ENCODE data around the gene CTNS.

CTNS gene

DNA sequence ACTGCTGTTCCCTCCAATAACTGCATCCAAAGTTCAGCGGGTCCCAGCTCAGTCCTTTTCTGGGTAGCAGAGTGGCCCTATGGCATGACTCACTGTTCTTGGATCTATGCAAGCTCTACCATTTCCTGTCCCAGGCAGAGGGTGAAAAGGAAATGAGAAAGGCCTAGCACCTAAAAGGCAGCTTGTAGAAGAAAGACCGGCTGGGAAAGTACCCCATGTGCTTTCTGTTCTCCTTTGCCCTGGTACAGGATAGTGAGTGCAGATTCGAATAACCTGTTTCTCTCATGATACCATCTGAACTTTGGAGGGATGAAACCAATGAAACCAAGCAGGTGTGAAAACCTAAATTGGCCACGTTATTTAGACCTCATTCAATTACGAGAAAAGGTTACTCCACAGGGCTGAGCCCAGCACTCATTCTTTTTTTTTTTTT lies 74.4 kb downstream of the CTNS start:
- DNase-seq (ENCODE audit: low read depth), result no peak
- H3K4me3 ChIP-seq (ENCODE audit: low read length), result no peak overlapping the region
- no peak for TF ChIP-seq CTCF (conservative IDR thresholded peaks at IDR 0.05; ENCODE audit: low read depth, low read length)
